Stimulated activated CD4-positive, alpha-beta T cell treated with anti-CD3 and anti-CD28 coated beads, Interleukin-15, amount 100 ng/mL, for 1 hour (primary cell): ENCODE measurements around the gene LSM11.

ENCODE experiments used
- DNase-seq, 2 donors: peaks; one replicate each; pipeline ENCODE4 v3.0.0-alpha.2; 2020; ENCODE audit warnings: low read depth in 1 of 2, low spot score in 1 of 2

Gene LSM11

DNA sequence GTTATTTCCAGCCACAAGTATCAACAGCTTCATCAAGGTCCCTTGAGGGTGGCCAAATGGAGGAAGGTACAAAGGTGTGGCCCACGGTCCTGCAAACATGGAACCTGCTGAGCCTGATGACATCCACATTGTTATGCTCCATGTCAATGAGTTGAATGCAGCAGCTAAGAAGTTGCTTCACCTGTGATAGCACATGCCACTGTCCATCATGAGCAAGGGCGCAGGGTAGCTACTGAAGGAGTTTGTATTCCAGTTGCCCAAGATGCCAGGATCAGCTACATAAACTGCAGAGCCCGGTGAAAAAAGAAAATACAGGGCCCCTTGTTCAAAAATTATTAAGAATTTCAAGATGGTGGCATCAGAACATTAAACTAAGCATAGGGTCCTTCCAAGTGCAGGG is 24.2 kb downstream of the LSM11 start:
- no peak for DNase-seq

DNA sequence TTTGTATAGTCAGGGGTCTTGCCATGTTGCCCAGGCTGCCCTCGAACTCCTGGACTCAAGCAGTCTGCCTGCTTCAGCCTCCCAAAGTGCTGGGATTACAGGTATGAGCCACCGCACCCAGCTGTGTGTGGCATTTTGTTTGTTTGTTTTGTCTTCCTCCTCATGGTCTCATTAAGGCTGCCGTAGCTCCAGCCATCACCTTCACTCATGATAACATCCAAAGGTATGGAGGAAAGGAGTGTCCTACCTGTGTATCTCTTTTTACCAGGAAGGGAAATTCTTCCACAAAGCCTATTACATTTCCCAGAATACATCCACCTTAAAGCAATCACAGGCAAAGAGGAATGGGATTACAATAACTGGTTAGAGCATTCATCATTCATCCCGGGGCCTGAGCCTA is 27.2 kb downstream of the LSM11 start:
- DNase-seq = no peak

DNA sequence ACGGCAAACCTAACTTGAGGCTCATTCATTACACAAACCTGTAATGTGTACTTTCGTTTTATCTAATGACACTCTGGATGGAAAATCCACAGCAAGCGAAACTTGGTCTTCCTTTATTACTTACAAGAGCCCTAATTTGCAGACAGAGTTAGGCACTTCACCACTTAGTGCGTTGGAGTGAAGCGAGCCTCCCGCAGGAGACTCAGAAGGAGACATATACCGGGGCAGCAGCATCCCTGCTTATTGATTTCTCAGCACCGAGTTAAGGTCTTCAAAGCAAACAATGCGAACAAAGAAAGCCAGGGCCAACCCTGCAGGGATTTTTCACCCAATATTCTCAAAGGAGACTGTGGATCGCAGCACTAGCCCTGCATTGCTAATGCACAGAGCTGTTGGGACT is 28.6 kb downstream of the LSM11 start:
- DNase-seq = no peak

DNA sequence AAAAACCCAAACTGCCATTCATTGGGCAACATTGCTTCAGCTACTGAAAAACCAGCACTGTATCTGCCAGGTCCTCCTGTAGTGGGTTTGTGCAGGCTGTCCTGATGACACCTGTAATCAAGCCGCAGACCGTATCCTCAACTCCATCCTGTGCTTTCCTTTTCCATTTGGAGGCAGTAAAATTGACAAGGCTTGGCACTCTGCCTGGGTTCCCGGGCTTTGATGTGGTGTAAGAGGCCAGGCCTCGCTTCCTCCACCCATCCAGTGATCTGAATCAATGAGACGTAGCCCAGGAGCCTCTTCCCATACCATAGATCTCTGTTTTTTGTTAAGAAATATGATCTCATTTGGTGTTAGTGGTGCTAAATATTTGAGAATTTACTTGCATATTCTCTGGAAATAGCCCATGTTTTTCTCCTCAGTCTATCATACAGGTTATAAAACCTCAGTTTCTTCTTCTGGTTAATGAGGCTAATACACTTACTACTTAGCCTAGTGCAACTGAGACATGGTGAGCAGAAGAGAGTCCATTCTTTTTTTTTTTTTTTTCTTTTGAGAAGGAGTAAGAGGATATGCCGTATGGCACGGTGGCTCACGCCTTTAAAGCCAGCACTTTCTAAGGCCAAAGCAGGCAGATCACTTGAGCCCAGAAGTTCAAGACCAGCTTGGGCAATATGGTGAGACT is 34.8 kb downstream of the LSM11 start:
- DNase-seq = no peak

DNA sequence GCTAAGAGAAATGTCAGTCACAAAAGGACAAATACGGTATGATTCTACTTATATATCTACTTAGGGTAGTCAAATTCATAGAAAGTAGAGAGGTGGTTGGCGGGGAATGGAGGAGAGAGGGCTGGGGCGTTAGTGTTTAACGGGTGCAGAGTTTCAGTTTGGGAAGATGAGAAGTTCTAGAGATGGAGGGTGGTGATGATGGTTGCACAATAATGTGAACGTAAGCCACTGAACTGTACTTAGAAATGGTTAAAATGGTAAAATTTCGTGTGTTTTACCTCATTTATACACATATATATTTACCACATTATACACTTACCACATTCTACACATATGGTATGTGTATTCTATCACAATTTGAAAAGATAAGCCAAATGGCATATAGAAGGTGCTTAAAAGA is 35.7 kb downstream of the LSM11 start:
- DNase-seq = no peak

DNA sequence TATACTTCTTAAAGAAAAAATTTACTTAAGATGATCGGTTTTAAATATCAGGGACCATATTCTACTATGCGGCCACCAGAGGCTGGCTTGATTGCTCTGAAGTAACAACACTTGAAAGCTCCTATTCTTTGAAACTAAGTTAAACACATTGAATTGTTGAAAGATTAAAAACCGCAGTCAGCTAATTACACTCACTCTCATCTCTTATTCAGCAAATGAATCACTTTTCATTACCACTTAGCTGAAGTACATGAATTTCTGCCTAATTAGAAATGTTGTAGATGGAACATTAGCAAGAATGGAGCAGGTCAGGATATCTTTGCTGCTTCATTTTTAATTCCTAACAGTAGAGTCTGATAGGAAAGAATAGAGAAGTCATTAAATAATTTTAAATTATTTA is 42.3 kb downstream of the LSM11 start:
- no peak for DNase-seq

DNA sequence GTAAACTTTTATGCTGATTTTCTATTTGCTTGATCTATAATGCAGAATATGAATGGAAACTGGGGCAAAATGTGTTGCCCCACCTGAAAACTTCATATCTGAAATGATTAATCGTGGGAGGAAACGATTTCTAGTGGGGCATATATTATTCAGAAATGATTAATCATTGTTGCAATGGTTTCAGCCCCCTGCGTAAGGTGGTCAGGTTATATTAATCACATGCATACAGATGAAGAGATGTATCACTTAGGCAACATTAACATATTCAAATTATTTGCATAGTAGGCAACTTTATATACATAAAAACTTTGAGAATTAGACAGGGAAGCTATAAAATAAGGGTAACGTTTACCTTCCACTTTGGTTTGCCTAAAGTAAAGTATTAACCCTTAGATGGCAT is 49.8 kb downstream of the LSM11 start:
- DNase-seq = no peak

DNA sequence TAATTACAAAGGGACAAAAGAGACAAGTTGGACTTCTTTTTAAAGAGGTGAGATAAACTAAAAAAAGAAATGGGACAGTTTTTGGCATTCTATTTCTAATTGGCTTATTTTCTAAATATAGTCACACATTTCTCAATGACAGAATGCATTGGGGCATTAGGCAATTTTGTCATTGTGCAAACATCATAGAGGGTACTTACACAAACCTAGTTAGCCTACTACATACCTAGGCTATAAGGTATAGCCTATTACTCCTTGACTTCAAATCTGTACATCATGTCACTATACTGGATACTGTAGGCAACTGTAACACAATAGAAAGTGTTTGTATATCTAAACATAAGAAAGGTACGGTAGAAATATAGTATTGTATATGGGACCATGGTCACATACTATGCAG is 56.1 kb downstream of the LSM11 start:
- DNase-seq = no peak

DNA sequence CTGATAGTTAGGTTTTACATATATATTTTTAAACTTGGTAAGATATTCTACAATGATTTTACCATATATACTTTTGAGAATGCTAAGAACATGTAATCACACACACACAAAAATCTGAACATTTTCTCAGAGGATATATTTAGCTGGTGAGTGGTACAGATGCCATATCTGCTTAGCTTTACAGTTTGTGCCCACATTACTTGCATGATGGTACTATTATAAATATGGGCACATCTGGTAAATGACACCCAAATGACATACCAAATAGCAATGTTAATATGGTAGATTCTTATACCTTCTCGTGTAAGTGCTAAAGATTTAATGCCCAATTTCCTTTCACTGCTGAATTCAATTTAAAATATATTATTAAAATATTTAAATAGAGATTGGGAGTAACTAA is 56.6 kb downstream of the LSM11 start:
- no peak for DNase-seq

DNA sequence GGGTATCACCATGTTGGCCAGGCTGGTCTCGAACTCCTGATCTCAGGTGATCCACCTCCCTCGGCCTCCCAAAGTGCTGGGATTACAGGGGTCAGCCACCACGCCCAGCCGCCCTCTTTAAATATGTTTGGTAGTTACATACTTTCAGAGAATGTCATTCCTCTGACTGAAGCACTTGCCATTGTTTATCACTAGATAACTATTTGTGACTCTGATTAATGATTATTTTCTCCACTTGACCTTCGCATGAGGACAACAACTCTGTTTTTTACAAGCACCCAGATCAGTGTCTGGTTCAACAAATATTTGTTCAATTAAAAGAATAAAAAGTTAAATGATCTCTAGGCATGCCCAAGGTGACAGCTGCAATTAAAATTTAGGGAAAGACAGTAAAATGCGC is 59.2 kb downstream of the LSM11 start:
- DNase-seq = no peak

DNA sequence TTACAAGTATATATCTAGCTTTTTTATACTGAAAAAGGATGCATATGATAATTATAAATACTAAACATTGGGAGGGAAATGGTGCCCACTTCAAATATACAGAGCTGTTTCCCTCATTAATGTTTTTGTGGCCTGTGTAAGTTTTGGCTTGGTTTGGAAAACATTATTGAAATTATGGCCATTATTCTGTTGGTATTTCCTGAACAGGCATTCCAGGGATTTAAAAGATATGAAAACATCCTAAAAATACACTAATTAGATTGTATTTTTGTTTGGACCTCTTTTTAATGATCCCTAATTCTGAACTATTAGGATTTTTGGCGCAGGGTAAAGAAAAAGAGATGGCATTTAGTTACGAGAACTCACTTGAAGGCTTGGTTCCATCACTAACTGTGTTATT is 64.5 kb downstream of the LSM11 start:
- DNase-seq = no peak
